ENCODE data around the gene RAB40B. TPM values are rescaled to one million over a fixed set of nuclear protein-coding genes. Genes with fewer than 3 reads are reported as not detected.
A peak's percentile ranks its signal among the peaks of the same experiment; 100 is the strongest.

RAB40B gene
- total RNA-seq, 1 experiment from 2014 or later, result 22.4 TPM

GRCh38 chr17:82670661-82671450 lies 27.6 kb downstream of the RAB40B start:
- CTCF ChIA-PET, result no interaction called here
- POLR2A ChIA-PET (ENCODE audit: unreplicated experiment), result interaction anchor here (0.7 kb wide), 1 partner anchor 84 kb away, joined by 12 read pairs; no protein-coding TSS in a partner anchor
- Histone ChIP-seq H3K79me2 (ENCODE audit: low read length) (no peaks in the 10 kb centered on the region), H3K9me3 (ENCODE audit: low read length) (no peaks in the 10 kb centered on the region), H3K27ac (ENCODE audit: low read length) (no peak overlapping the region), H3K36me3 (ENCODE audit: low read depth, low read length) (no peaks in the 10 kb centered on the region), H4K20me1 (ENCODE audit: low read length) (no peaks in the 10 kb centered on the region), H3K4me1 (ENCODE audit: insufficient read depth, low read length) (no peaks in the 10 kb centered on the region), H3K9me2 (replicated peaks; ENCODE audit: low read length) (no peaks in the 10 kb centered on the region), H3K9ac (ENCODE audit: low read length) (no peak overlapping the region), H3K27me3 (ENCODE audit: low read length) (no peaks in the 10 kb centered on the region), H3F3A (ENCODE audit: low read length, unreplicated experiment) (no peaks in the 10 kb centered on the region), H3K4me3 (ENCODE audit: low read length) (no peak overlapping the region), H3K4me2 (ENCODE audit: low read length) (no peak overlapping the region), H2AFZ (ENCODE audit: low read length) (no peak overlapping the region)
- no TSS peak for BruUV-seq (replicated peaks)
- intact Hi-C loops (cut with micrococcal nuclease), result no loop called here
- ATAC-seq (no peak), DNase-seq (no peak)
- TF ChIP-seq EZH2 (IDR thresholded peaks at IDR 0.05; ENCODE audit: low read length, unreplicated experiment) (no peak), CTCF (conservative IDR thresholded peaks at IDR 0.05; ENCODE audit: low read depth, low read length) (no peak), EZH2phosphoT487 (IDR thresholded peaks at IDR 0.05; ENCODE audit: borderline replicate concordance, low read length) (no peak)

- TF ChIP-seq CTCF (conservative IDR thresholded peaks at IDR 0.05; ENCODE audit: low read depth, low read length) (peak; percentile 75), EZH2phosphoT487 (IDR thresholded peaks at IDR 0.05; ENCODE audit: borderline replicate concordance, low read length) (no peak), EZH2 (IDR thresholded peaks at IDR 0.05; ENCODE audit: low read length, unreplicated experiment) (no peak)
- Histone ChIP-seq H3K27ac (ENCODE audit: low read length) (no peak overlapping the region), H3K9ac (ENCODE audit: low read length) (0 out of 2 replicates have a peak overlapping the region, but pooled peaks have one; percentile 3), H2AFZ (ENCODE audit: low read length) (peak overlapping the region; percentile 50; the same call in 1 of the 2 replicates), H3K27me3 (ENCODE audit: low read length) (no peaks in the 10 kb centered on the region), H3K36me3 (ENCODE audit: low read depth, low read length) (no peaks in the 10 kb centered on the region), H3K9me3 (ENCODE audit: low read length) (no peaks in the 10 kb centered on the region), H3K4me2 (ENCODE audit: low read length) (peak overlapping the region; percentile 42), H3K9me2 (replicated peaks; ENCODE audit: low read length) (no peaks in the 10 kb centered on the region), H4K20me1 (ENCODE audit: low read length) (no peaks in the 10 kb centered on the region), H3K4me3 (ENCODE audit: low read length) (peak overlapping the region; percentile 6; the same call in 1 of the 2 replicates), H3K79me2 (ENCODE audit: low read length) (no peaks in the 10 kb centered on the region), H3K4me1 (ENCODE audit: insufficient read depth, low read length) (no peaks in the 10 kb centered on the region), H3F3A (ENCODE audit: low read length, unreplicated experiment) (no peaks in the 10 kb centered on the region)
- DNase-seq, result peak; percentile 73
- BruUV-seq (replicated peaks), result no TSS peak
- intact Hi-C loops (cut with micrococcal nuclease), result loop anchor here (2.0 kb wide), 1 partner anchor 98 kb away; no protein-coding TSS in a partner anchor
- ChIA-PET POLR2A (ENCODE audit: unreplicated experiment) (no interaction called here), CTCF (interaction anchor here (0.6 to 0.8 kb wide), 3 partner anchors 48 to 103 kb away, joined by 3 to 5 read pairs (median 4); partner anchors contain the start of genes FN3K and FN3KRP)
- peak; percentile 100 for ATAC-seq
Observed at GRCh38 chr17:82668631-82669099, 29.8 kb downstream of the RAB40B start.
